Fibroblast of skin of left quadriceps (primary cell): ENCODE data around the gene ZNF91.
"Not testable (repeated sequence)": the region's sequence is repeated elsewhere in the genome, so short reads cannot be mapped to it uniquely, and the experiment has no call there.

Source experiments
- DNase-seq, 2 experiments: peaks; one replicate each; pipeline ENCODE4 v3.0.0-alpha.2; 2013; ENCODE audit warnings: low read depth in 2 of 2

The ZNF91 gene

DNA sequence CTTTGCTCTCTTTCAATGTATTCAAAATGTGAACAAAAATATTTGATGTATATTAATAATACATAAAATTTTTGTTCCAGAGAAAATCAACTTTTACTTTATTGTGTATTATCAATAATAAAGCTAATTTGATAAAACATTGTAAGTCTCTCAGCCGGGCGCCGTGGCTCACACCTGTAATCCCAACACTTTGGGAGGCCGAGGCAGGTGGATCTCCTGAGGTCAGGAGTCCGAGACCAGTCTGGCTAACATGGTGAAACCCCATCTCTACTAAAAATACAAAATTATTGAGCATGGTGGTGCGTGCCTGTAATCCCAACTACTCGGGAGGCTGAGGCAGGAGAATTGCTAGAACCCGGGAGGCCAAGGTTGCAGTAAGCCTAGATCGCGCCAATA is 449 bp upstream of the ZNF91 start:
- DNase-seq: not testable (repeated sequence)

DNA sequence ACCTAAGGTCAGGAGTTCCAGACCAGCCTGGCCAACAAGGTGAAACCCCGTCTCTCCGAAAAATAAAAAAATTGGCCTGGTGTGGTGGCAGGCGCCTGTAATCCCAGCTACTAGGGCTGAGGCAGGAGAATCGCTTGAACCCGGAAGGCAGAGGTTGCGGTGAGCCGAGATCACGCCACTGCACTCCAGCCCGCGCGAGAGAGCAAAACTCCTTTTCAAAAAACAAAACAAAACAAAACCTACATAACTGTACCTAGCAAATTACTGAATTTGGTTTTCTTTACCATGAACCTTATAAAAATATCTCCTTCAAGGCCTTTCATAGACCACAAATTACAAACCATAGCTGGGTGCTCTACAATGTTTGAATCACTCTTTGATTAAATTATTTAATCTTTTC is 760 bp downstream of the ZNF91 start:
- no peak for DNase-seq

DNA sequence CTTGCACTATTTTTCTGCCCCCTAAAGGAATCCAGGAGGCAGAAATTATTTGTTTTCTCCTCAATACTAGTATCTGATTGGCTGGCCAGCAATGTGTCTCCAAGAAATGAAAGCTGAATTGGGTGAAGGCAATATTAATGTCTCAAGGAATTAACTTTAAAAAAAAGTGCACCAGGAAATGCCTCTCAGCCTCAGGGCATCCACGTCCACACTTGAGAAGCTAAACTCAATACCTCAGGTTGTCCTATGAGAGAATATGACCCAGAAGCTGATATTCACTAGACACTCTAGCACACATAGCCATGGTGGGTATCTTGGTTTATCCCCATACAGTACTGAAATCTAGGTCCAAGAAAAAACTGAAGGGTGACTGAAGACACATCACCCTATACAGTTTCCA is 2.1 kb downstream of the ZNF91 start:
- DNase-seq: no peak

DNA sequence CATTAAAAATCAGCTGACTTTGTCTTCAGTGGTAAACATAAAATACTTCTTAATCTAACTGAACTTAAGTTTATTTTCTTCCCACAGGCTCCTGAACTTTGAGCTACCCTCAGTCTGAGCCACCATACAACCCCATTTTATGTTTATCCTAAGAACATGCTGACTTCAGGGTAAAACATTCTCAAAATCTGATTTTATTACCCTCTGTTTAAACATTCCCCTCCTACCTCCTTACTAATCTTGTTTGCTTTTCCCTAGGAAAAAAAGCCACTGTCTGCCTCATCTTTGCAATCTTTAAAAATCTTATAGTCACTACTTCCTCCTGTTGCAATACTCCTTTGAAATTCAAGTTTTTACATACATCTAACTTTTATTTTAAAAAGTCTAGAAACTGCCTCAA is 4.0 kb downstream of the ZNF91 start:
- DNase-seq: no peak

DNA sequence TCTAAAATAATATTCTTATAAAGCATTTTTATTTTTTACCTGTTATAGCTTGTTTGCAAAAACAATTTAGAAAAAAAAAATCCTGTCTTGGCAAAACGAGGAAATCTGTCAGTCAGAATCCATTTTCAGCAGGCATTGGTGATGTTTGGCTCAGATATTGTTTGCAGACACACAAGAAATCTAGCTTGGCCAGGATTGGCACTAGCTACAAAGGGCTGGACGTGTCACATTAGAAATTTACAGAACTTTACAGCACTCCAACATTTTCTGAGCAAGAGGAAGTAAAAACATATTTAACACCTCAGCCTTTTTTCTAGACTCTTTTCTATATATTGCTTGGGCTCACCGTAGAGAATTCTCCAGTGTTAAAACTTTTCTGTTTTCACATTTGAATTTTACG is 9.9 kb downstream of the ZNF91 start:
- no peak for DNase-seq

DNA sequence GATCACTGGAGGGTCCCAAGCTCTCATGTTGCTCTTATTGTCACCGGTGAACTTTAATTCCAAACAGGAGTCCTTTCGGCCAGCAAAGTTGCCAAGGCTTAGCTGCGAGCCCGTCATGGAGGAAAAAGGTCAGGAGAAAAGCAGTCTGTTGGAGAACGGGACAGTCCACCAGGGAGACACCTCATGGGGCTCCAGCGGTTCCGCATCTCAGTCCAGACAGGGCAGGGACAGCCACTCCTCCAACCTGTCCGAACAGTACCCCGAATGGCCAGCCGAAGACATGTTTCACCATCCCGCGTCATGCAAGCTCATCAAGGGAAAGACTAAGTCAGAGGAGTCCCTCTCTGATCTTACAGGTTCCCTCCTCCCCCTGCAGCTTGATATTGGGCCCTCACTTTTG is 10.4 kb downstream of the ZNF91 start:
- DNase-seq: no peak

DNA sequence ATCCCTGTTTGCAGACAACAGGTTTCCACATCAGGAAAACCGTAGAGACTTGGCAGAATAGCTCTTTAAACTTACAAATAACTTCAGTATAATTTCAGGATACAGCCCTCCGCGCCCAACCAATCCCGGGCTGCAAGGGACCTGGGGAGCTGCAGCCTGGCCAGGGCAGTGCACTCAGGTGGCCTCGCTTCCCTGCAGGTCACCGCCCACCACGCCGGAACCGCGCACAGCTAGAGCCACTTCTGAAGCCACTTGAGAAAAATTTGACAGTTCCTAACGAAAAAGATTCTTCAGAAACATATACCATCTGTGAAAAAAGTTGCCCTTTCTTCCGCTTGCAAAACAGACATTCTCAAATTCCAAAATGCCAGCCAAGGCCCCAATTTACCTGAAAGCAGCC is 11.1 kb downstream of the ZNF91 start:
- no peak for DNase-seq

DNA sequence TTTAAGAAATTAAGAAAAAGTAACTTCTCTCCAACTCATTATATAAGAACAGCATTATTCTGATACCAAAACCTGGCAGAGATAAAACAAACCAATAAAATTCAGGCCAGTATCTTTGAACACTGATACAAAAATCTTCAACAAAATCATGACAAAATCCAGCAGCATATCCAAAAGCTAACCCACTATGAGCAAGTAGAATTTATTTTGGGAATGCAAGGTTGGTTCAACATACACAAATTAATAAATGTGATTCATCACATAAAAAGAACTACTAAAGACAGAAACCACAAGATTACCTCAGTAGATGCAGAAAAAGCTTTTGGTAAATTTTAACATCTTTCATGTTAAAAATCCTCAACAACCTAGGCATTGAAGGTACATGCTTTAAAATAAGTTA is 12.3 kb downstream of the ZNF91 start:
- no peak for DNase-seq

DNA sequence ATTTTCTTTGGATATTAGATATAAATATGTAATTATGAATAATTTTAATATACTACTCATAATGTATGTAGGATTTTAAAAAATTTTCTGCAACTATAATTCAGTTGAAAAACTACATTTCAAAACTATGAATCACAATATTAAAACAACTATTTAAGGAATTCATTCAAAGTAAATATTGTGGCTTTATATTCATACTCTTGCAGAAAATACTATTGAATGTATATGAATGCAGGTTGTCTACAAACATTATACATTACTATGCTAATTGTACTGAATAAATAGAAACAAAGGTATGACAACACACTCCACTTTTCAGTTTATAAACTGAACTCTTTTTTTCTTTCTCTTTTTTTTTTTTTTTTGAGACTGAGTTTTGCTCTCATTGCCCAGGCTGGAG is 14.2 kb downstream of the ZNF91 start:
- DNase-seq: no peak

DNA sequence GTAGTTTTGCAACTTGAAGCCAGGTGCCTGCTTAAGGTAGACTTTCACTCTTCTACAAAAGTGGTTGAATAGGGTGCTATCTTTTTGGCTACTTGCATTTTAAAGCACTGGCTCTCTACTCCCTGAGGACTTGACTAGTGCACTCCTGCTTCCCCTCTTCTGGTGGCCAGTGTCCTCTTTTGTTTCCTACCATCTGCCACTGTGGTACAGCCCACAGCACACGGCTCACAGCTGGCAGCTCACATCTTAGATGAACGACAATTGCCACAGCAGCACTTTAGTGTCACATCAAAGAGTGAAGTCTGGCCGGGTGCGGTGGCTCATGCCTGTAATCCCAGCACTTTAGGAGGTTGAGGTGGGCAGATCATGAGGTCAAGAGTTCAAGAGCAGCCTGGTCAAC is 15.6 kb downstream of the ZNF91 start:
- DNase-seq: not testable (repeated sequence)

DNA sequence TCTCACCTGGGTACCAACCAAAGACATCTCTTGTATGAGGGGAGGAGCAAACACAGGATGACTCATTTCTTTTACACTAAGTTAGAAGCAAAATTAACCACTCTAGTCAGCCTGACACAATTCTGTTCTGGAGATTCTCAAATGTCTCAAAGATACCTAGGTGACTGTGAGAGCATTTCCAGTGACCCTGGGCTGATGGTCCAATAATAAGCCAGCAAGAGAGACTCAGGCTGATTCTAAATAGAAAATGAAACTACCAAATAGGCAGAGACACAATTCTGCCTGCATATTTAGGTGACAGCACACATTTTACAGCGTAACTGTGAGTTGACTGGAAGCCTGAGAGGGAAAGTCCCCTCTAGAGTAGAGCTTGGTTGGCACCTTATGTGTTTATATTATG is 16.3 kb downstream of the ZNF91 start:
- no peak for DNase-seq

DNA sequence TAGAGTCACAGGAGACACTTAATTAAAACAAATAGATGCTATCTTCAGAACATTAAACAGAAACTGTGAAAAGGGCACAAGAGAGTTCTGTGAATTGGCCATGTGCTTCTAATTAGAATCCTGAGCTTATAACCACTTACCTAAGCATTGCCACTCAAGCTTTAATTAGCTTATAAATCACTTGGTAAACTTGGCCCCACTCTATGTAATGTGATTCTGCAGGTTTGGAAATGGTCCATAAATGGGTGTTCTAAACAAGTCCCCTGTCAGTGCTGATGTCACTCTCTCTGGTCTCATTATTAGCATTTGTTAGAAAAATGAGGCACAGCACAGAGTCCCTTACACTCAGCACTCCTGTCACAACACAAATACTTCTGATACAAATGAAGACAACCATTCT is 18.0 kb downstream of the ZNF91 start:
- no peak for DNase-seq

DNA sequence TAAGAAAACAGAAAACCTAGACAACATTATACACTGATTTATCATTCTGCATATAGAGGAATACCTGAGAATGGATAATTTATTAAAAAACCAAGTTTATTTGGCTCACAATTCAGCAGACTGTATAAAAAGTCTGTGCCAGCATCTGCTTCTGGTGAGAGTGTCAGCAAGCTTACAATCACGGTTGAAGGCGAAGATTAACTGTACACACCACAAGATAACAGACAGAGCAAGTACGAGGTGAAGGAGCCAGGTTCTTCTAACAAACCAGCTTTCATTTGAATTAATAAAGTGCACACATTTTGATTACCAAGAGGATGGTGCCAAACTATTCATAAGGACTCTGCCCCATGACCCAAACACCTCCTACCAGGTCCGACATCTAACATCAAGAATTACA is 28.8 kb downstream of the ZNF91 start:
- no peak for DNase-seq

DNA sequence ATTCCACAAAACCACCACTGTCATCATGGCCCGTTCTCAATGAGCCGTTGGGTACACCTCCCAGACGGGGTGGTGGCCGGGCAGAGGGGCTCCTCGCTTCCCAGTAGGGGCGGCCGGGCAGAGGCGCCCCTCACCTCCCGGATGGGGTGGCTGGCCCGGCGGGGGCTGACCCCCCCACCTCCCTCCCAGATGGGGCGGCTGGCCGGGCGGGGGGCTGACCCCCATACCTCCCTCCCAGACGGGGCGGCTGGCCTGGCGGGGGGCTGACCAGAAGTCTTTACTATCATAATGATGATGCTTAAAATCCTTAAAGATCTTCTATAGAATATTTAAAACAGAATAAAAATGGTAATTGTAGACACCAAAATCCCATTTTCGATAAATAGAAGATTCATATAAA is 29.2 kb downstream of the ZNF91 start:
- DNase-seq: not testable (repeated sequence)

DNA sequence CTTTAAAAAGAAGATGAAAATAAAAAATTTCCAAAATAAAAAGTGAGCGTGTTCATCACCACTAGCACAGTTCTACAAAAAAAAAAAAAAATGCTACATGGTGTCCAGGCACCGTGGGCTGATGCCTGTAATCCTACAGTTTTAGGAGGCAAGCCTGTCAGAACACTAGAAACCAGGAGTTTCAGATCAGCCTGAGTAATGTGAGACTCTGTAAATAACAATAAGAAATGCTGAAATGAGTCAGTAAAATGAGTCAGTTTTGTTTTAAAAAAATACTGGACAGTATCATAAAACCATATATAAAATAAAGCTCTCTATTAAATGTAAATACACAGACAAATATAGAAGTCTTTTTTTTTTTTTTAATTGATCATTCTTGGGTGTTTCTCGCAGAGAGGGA is 30.0 kb downstream of the ZNF91 start:
- DNase-seq: no peak

DNA sequence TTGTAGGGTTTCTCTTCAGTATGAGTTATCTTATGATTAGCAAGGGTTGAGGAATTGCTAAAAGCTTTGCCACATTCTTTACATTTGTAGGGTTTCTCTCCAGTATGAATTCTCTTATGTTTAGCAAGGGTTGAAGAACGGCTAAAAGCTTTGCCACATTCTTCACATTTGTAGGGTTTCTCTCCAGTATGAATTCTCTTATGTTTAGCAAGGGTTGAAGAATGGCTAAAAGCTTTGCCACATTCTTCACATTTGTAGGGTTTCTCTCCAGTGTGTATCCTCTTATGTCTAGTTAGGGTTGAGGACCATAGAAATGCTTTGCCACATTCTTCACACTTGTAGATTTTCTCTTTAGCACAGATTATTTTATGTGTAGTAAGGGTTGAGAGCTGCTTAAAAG is 33.4 kb downstream of the ZNF91 start:
- not testable (repeated sequence) for DNase-seq

DNA sequence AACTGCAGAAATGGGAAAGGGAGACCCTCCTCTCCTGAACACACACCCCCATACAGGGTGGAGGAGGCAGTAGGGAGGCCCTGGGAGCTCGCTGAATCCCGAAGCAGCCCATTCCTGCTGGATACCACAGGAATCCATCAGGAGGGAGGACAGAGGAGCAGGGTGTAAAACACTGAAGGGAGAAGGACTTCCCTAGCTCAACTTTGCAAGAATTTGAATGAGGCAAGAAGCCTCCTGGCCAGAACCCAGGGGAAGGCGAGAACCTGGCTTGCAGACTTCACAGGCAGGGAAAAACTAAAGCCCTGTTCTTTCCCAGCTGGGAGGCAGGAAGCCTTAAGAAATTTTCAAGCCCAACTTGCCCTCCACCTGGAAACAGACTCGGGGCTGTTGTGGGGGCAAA is 43.5 kb downstream of the ZNF91 start:
- DNase-seq: no peak

DNA sequence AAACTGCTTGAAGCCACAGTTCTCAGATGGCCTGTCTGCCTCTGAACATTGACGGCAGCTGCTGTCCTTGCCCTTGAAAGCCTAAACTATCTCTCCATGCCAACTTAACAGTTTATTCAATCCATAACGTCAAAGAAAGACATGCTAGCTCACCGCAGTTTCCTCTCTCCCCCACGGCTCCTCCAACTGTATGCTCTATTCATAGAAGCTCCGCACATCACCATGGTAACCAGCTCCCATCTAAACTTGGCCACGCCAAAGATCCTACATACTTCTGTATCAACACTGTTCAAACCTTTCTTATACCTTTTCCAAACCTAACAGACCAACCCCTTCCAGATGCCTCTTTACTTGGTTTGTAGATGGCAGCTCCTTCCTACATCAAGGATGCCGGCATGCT is 48.6 kb downstream of the ZNF91 start:
- no peak for DNase-seq

DNA sequence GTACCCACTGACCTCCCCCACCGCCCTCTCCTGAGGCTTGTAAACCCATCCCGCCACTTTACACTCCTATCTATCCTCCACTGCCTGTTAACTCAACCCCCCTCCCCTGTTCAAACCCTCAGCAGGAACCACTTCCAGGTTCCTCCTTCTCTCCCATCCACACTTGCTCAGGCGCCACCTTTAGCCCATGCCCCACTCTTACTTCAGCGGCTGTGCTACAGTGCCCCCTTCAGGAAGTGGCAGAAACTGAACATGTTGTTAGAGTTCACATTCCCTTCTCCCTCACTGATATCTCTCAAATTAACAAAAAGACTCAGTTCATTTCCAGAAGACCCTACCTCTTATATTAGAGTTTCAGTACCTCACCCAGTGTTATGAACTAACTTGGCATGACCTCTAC is 49.4 kb downstream of the ZNF91 start:
- DNase-seq: no peak

DNA sequence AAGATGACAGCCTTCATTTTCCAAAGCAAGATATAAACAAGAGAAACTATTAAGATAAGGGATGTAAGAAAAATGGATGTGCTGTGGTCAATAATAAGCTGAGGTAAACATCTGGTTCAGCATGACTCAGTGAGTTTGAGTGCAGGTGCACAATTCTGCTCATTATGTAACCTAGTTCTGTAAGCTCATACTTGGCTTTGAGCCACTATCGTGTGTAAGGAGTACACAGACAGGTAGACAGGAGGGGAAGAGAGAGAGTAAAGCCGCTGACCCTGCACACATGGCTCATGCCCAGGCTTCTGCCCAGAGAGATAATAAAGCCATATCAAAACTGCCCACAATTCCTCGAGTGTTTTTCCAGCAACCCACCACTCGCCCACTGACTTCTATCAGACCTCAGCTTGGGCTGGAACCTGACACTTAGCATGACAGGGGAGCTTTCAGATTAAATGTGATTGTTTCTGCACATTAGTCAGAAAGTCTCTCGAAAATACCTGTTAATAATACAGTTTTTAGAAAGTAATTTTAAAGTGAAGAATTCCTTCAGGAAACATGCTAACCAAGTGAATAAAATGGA is 51.7 kb downstream of the ZNF91 start:
- no peak for DNase-seq

DNA sequence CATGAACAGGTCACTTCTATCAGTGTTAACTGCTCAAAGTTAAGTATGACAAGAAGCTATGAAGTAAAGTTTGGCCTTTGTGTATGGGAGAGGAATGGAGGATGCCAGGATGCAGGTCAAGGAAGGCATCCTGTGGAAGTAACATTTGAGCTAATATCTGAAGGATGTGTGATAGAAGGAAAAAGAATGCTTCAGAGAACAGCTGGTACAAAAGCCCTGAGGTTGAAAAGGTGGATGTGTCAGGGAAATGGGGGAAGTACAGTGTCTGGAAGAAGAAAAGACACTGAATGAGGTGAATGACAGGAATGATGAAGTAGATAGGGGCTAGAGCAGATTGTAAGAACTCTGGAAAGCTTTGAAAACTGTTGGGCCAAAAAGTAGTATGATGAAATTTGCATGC is 67.1 kb downstream of the ZNF91 start:
- no peak for DNase-seq

DNA sequence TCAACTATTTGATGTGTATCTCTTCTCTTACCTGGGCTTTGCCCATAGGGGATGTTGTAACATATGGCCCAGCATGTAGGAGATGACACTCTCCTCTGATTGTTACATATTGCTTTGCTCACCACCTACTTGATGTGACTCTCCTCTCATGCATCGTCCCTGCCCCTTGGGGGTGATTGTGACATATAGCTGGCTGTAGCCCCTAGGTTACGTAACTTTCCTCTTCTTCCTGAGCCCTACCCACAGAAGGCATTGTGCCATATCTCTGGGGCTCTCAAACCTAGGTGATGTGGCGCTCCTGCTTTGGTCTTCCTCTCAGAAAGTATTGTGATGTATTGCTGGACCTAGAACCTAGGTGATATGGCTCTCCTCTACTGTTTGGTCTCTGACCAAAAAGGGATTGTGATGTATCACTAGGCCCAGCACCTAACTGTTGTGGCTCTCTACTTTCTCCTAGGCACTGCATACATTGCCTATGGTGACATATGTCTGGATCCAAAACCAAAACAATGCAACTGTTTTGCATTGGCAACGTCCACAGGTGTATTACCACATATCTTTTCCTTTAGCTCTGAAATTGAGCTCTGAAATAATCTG is 73.2 kb downstream of the ZNF91 start:
- no peak for DNase-seq

DNA sequence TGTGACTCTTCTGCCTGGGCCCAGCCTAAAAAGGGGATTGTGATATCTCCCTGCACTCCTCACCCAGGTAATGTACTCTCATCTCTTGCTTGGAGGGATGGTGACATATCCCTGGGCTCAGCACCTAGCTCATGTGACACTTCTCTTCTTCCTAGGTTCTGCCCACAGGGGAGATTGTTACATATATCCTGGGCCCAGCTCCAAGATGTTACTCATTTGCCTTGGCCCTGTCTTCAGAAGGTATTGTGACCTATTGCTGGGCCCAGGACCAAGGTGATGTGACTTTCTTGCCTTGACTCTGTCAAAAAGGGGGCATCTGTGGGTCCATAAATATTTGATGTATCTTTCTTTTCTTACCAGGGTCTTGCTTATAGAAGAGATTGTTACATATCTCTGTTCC is 73.9 kb downstream of the ZNF91 start:
- not testable (repeated sequence) for DNase-seq

DNA sequence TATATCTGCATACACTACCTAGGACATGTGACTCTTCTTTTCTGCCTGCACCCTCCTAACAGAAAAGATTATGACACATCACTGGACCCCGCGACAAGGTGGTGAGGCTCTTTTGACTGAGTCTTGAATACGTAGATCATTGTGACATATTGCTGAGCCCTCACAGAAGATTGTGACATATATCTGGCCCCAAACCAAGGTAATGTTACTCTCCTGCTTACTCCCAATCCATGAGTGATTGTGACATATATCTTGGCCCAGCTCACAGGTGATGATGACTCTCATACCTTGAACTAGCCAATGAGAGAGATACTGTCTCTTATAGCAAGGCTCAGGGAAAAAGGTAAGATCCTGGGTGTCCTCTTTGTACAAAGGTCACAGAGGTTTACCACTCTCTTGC is 75.7 kb downstream of the ZNF91 start:
- not testable (repeated sequence) for DNase-seq
